Motor neuron (in vitro differentiated cells): Measurements from ENCODE around the gene CELF3. TPM values are rescaled to one million over a fixed set of nuclear protein-coding genes. Genes with fewer than 3 reads are reported as not detected.

Source experiments
- ATAC-seq, 8 experiments: fragments of 200-7000 bp; cut with Tn5 transposase; replicated peaks in 6 of 8; 2 replicates each; pipeline ENCODE4 v1.8.0; 2021; ENCODE audit warnings: mild to moderate bottlenecking in 8 of 8, moderate library complexity in 8 of 8
- H3K27ac ChIP-seq, 2 donors: fragments of 250-450 bp; sonication (Bioruptor Pico); 2 replicates each; pipeline ENCODE4 v1.9.0; 2021; ENCODE audit warnings: antibody characterized with exemption in 2 of 2, mild to moderate bottlenecking in 2 of 2, moderate library complexity in 1 of 2
- H3K4me1 ChIP-seq, 2 donors: fragments of 250-450 bp; sonication (Bioruptor Pico); replicated peaks in 1 of 2; 2 replicates each; pipeline ENCODE4 v1.6.1; 2021; ENCODE audit warnings: antibody characterized with exemption in 2 of 2, mild to moderate bottlenecking in 2 of 2, moderate library complexity in 1 of 2
- H3K4me3 ChIP-seq, 5 donors: fragments of 250-450 bp; sonication (Bioruptor Pico); 2 replicates each; pipeline ENCODE4 v1.9.0; 2021; ENCODE audit warnings: antibody characterized with exemption in 5 of 5, mild to moderate bottlenecking in 5 of 5, moderate library complexity in 4 of 5
- WGBS, 10 experiments: fragments of 450-650 bp; shearing (Covaris generic); methylation state at CpG; one replicate each; pipeline ENCODE4 v1.0.0; 2022; 5-methylcytosine and 5-hydroxymethylcytosine counted together
- in situ Hi-C, 9 experiments: fragments of 400-800 bp; cut with MboI; loops; one replicate each; pipeline ENCODE4 v1.15.0; 2021; ENCODE audit warnings: low sequenced_read_pairs in 9 of 9, low pct_unique_long_range_greater_than_20kb in 2 of 9; ENCODE audit not compliant: unreplicated experiment in 9 of 9
- total RNA-seq, 8 experiments: library from RNA; unstranded; fragments of 300-600 nt; gene quantifications; 2 replicates each; pipeline versions ENCODE4 v1.2.3 to v1.2.4, GENCODE V29; 2022

The CELF3 gene
- total RNA-seq, 8 experiments from 2014 or later = 0.09 to 108 (median 44.7) TPM

DNA sequence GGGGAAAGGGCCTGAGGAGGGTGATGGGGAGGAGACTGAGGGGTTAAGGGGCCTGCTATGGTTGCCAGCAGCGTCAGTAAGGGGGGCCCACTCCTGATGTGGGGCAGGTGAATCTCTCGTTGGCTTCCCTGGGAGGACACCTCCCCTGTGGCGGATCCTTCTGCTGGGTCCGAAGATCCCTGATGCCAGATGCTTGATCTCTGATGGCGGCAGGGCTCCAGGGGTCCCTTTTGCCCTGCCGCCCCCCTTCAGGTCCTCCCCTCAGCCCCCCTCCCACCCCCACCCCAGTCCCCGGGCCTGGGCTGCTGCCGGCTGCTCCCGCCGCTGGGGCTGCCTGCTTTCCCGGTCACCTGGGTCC, 219 bp downstream of the CELF3 start:
- ATAC-seq = peak in 1 of 8 experiments; percentile 25
- Histone ChIP-seq H3K4me1 (peaks cover 53 to 77% of the 10 kb centered on the region in 2 donors), H3K27ac (peak overlapping the region; percentile 87 to 96), H3K4me3 (peak overlapping the region; percentile 47 to 70 (median 57))
- in situ Hi-C loops = no loop called here
- WGBS, 10 experiments = 0% methylated on average over 3 of the region's 11 CpGs; no CpG with 5 or more reads in 9 of the 10 experiments

DNA sequence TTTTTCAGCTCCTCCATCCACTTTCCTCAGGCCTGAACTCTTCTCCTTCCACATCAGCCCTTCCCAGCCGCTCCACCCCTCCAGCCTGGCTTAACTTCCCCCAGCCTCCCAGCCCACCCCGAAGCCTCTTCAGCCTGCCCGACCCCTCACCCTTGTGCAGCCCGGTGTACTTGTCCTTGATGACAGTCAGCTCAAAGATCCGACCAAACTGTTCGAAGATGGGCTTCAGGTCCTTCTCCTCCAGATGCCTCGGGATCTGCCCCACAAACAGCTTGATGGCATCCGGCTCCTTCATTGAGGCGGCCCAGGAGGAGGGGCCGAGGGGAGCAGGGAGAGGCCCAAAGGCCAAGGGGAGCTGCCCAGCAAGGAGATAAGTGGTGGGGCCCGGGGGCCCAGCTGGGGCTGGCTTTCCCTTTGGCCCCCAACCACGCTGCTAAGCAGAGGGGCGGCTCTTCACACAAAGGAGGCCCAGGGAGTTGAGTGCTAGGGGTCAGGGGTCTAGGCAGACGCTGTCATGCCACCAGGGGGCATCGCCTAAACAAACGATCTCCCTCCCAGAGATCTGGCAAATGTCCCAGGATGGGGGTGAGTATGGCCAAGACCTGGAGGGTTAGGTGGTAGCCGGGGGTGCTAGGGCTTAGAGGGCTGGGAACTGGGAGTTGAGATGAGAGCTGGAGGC, 738 bp downstream of the CELF3 start:
- in situ Hi-C loops = no loop called here
- WGBS, 10 experiments = 0 to 13% (median 0%) methylated on average over 1 to 4 of the region's 17 CpGs; no CpG with 5 or more reads in 7 of the 10 experiments
- Histone ChIP-seq H3K4me3 (peak overlapping the region; percentile 47 to 70 (median 57)), H3K4me1 (peaks cover 55 to 78% of the 10 kb centered on the region in 2 donors), H3K27ac (peak overlapping the region; percentile 87 to 96)
- ATAC-seq = peak in 6 of 8 experiments; percentile 23 to 58 (median 52)

DNA sequence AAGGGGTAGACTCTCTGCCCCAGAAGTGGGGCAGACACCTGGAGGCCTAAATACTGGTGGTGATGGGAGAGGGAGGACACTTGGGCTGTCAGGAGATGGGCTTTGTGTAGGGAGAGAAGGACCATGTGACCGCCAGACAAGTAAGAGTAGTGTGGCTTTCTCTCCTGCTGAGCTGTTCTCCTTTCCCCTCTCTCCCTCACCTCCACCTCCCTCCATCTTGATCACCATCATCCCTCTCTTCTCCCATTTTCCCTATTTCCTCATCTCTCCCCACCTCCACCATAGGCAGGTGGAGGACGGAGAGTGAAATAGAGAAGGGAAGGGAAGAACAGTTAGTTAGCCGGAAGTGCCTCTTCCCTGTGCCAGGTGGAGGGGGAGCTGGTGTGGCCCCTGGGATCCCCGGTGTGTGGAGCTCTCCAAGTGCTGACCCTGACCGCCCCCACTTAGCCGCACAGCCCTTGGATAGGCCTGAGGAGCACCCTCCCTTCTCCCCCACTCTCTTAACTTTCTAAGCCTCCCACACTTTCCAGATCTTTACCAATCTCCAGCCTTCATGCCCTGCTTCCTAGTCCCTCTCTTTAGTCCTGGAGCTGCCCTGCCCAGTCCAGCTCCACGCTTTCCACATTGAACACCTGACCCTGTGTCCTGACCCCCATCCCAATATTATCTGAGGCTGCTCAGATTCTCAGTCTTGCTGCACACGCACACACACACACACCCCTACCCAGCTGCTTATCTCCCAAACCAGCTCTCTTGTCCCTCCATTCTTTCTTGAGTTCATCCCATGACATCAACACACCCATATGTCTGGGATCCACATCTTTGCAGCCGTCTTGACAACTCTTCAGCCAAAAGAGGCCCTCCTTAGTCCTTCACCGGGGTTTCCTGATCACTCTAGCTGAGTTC, 1.5 kb downstream of the CELF3 start:
- Histone ChIP-seq H3K27ac (peak overlapping the region; percentile 87 to 96), H3K4me1 (peaks cover 55 to 78% of the 10 kb centered on the region in 2 donors), H3K4me3 (peak overlapping the region; percentile 47 to 70 (median 57))
- 12 to 87% (median 57%) methylated on average over 1 to 8 of the region's 10 CpGs; no CpG with 5 or more reads in 1 of the 10 experiments for WGBS, 10 experiments
- ATAC-seq = no peak
- in situ Hi-C loops = no loop called here

DNA sequence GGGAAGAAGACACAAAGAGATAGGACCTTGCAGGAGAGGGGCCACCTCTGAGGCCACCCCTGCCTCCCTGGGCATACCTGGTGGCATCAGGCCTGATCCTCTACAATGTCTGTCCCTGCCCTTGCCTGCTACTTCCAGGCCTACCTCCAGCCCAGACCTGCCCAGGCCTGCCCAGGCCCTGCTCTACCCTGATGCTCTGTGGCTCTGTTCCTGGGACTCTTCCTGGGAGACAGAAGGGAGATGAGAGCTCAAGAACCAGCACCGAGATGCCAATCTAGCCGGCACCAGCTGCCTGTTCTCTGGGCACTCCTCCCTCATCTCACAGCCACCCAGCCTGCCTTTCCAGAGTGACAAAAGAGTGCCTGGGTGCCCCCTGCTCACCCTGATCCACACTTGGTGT, 2.7 kb downstream of the CELF3 start:
- WGBS, 10 experiments = 0 to 100% (median 80%) methylated on average over 1 to 2 of the region's 2 CpGs; no CpG with 5 or more reads in 4 of the 10 experiments
- Histone ChIP-seq H3K4me1 (peaks cover 67 to 88% of the 10 kb centered on the region in 2 donors), H3K27ac (peak overlapping the region in 1 of 2 donors; percentile 25), H3K4me3 (peak overlapping the region in 1 of 5 donors; percentile 70)
- ATAC-seq = no peak
- in situ Hi-C loops = no loop called here

DNA sequence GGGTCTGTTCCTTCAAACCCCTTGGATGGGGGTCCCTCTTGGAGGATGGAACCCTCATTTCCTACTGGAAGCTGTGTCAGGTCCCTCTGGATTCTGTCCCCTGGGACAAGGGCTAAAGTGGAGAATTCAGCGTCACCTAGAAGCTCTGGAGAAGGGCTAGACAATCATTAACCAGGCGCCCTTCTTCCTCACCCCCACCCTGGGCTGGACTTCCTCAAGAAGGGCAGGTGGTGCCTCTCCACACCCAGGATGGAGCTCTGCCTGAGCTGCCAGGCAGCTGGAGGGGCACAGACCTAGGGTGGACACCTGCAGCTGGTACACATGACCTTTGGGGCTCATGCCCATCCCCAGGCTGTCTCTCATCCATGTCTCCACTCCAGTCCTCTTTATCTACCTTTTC, 3.6 kb downstream of the CELF3 start:
- peaks cover 65 to 83% of the 10 kb centered on the region in 2 donors for H3K4me1 ChIP-seq
- peak overlapping the region; percentile 6 to 25 for H3K27ac ChIP-seq
- in situ Hi-C loops = no loop called here
- WGBS, 10 experiments = 60 to 100% (median 67%) methylated on average over 1 to 2 of the region's 2 CpGs; no CpG with 5 or more reads in 5 of the 10 experiments
- ATAC-seq = no peak
- H3K4me3 ChIP-seq = no peak overlapping the region

DNA sequence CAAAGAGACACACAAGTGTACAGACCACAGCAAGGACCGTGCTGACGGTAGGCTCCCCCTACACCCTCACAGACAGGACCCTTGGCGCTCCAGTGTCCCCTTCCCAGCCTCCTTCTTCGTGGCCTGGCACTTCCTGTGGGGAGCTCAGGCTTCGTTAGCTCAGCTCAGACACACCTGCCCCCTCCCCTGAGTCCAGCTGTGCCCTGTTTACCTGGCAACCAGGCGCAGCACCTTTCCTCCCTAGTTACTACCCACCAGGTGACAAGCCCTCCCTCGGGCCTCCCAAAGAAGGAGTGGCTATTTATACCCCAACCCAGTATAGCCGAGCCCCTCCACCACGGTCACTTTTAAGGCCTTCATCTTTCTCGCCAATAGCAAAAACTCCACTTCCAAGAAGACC, 4.7 kb downstream of the CELF3 start:
- no peak overlapping the region for H3K4me3 ChIP-seq

DNA sequence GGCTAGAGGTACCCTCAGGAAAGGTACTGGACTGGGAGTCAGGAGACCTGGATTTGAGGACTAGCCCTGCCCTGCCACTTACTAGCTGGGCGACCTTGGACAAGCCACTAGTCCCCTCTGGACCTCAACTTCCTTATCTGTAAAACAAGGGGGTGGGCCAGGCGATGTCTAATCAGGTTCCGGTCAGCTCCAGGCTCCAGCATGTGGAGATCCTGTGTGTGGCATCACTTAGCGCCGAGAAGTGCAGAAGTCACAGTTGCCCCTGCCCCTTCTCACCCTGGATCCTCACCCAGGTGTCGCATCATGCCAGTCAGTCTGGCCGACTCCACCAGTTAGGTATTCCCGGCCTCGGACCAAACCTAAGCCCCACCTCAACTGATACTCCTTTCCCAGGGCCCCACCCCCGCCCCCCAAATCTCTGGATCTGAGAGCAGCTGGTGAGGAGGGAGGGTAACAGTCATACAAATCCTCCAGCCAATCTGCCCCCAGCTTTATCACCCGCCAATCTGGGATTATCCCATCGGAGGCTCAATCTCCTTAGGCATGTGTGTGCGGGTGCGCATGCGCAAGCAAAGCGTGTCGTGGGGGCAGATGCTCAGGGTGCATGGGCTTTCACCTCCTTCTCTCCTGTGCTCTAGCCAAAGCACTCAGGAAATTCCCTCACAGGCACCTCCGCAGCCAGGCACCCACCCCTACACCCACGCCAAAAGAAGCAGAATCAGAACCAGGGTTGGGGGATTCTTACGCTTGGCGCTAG, 5.4 kb downstream of the CELF3 start:
- Histone ChIP-seq H3K4me3 (no peak overlapping the region), H3K27ac (peak overlapping the region; percentile 63 to 82), H3K4me1 (peaks cover 58 to 70% of the 10 kb centered on the region in 2 donors)
- no peak for ATAC-seq
- WGBS, 10 experiments = 80 to 100% (median 87%) methylated on average over 1 to 12 of the region's 21 CpGs; no CpG with 5 or more reads in 4 of the 10 experiments
- in situ Hi-C loops = no loop called here

More for the DNA sequence above, 4.7 kb downstream of the CELF3 start:
- 37 to 94% (median 78%) methylated on average over 2 to 9 of the region's 10 CpGs; no CpG with 5 or more reads in 3 of the 10 experiments for WGBS, 10 experiments
- in situ Hi-C loops = no loop called here
- Histone ChIP-seq H3K27ac (peak overlapping the region in 1 of 2 donors; percentile 82), H3K4me1 (peaks cover 58 to 72% of the 10 kb centered on the region in 2 donors)
- ATAC-seq = no peak

DNA sequence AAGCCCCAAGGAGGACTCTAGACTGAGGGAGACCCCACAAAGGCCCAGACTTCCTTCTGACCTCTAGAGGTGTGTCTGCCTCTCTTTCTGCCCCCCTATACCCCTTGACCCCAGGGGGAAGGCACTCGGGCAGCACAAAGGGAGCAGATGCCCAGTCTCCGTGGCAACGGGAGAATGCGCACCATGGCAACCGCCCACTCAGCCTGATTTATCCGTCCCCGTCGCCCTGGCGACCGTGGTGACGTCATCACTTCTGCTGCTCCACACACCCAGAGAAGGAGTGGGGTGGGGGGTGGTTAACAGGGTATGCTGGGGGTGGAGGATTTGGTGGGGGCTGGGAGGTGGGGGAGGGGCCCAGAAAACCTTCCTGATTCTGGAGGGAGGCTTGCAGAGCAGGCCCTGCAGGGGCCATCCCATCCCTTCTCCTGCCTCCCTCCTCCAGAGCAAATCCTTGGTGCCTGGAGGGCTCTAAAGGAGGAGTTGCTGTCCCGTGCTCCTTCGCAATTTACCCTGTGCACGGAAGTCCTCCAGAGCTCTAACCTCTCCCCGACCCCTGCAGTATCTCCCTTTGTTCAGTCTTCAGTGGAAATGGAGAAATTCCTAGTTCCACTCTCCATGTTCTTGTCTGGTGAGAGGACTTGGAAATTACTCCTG, 6.3 kb downstream of the CELF3 start:
- peaks cover 58 to 64% of the 10 kb centered on the region in 2 donors for H3K4me1 ChIP-seq
- peak; percentile 69 to 96 (median 94) for ATAC-seq
- in situ Hi-C loops = no loop called here
- WGBS, 10 experiments = 0 to 50% (median 6%) methylated on average over 3 to 5 of the region's 15 CpGs; no CpG with 5 or more reads in 7 of the 10 experiments
- peak overlapping the region; percentile 63 to 82 for H3K27ac ChIP-seq
- peak overlapping the region in 2 of 5 donors; percentile 0 to 3 for H3K4me3 ChIP-seq

DNA sequence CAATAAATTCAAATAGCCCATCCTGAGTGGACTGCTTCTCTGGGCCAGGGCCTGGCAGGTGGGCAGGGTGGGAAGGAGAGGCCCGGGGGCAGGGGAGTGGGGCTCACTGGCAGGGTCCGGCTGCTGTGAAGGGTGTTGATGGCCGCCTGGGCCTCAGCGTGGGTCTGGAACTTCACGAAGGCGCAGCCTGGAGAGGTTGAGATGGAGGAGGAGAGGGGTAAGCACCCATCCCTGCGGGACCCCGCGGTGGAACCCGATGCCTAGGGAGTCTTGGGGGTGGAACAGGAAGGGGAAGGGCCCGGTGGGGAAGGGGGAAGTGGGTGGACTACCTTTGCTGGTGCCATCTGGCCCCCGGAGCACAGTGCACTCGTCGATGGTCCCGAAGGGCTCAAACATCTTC, 7.7 kb downstream of the CELF3 start:
- no peak for ATAC-seq
- no peak overlapping the region for H3K27ac ChIP-seq
- H3K4me1 ChIP-seq = peaks cover 50% of the 10 kb centered on the region in 2 donors
- no peak overlapping the region for H3K4me3 ChIP-seq
- in situ Hi-C loops = no loop called here
- no CpG with 5 or more reads among the region's 15 CpGs for WGBS, 10 experiments

DNA sequence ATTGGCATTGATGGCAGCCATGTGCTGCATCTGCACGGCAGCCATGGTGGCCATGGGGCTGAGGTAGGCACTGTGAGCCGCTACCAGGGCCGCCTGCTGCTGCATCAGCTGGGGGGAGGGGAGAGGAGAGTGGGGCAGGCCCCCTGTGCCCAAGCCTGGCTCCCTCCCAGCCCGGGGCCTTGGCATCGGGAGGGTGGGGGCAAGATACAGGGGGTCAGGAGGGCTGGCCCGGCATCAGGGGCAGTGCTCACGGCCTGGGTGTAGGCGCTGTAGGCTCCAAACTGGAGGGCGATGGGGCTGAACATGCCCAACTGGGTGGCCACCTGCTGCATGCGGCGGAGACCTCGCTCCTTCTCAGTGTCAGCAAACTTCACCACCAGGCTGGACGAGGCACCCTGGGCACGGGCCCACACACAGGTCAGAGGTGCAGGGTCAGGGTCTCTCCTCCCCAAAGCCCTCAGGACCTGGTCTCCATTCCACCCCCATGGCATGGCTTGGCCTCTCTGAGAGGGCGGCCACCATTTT, 9.0 kb downstream of the CELF3 start:
- H3K4me1 ChIP-seq = peaks cover 37 to 39% of the 10 kb centered on the region in 2 donors
- H3K27ac ChIP-seq = no peak overlapping the region
- WGBS, 10 experiments = 65 to 100% (median 80%) methylated on average over 1 to 3 of the region's 15 CpGs; no CpG with 5 or more reads in 6 of the 10 experiments
- ATAC-seq = no peak
- in situ Hi-C loops = no loop called here
- no peak overlapping the region for H3K4me3 ChIP-seq

DNA sequence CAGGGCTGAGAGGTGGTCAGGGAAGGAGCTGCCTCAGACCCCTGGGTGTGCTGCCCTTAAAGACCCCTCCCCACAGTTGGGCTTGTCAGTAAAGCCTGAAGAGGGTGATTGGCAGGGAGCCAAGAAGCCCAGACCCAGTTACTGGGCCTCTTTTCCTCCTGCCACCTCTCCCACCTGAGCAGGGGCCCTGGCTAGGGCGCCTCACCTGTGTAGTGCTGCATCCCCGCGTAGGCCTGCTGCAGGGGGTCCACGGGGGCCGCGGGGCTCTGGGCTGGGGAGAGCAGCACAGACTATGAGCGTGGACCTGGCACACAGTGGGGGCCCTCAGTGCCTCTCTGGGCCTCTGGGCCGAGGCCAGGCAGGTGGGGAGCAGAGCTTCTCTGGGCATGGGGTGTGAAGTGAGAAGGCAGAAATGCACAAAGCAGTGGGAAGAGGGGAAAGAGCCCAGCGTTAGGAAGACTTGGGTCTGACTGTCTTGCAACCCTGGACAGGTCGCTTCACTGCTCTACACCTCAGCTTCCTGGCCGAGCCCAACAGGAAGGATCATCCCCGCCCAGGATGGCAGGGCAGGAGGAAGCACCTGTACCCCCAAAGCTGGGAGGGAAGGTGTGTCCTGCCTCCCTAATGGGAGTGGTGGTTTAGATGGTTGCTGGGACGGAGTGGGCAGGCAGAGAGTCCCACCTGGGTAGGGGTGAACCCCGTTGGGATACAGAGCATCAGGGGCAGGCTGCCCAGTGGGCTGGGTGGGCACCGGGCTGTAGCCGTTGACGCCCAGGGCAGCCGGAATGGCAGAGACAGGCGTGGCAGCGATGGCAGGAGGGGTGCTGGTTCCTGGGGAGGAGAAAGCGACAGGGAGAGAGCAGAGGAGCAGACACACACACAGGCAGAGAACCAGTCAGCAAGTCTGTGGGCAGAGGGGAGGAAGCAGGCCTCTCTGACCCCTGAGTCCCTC, 9.9 kb downstream of the CELF3 start:
- H3K4me3 ChIP-seq = no peak overlapping the region
- peaks cover 28 to 31% of the 10 kb centered on the region in 2 donors for H3K4me1 ChIP-seq
- H3K27ac ChIP-seq = no peak overlapping the region
- WGBS, 10 experiments = 83 to 100% (median 93%) methylated on average over 1 to 11 of the region's 21 CpGs; no CpG with 5 or more reads in 6 of the 10 experiments
- in situ Hi-C loops = no loop called here
- no peak for ATAC-seq
